GM15510 (cell line): ENCODE data around the gene ODAD2.

Experiments used
- POLR2A ChIP-seq: IDR thresholded peaks from 3 replicates; pipeline ENCODE4 v1.6.1; 2011; ENCODE audit warnings: borderline replicate concordance; ENCODE audit not compliant: insufficient read length; ENCODE audit errors: extremely low read depth

ODAD2 gene

DNA sequence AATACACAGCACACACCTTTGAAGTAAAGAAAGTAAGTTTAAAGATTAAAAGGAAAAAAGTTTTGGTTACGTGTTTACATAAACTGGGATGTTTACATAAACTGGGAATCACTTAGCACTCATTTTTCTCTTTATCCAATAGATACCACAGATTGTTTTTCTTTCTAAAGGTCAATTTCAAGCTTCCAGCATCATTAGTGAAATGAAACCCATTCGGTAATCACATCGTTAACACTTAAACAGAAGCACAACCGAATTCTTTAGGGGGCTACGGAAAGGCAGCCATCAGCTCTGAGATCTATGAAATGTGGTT, 1.1 kb downstream of the ODAD2 start:
- TF ChIP-seq POLR2A: no peak

DNA sequence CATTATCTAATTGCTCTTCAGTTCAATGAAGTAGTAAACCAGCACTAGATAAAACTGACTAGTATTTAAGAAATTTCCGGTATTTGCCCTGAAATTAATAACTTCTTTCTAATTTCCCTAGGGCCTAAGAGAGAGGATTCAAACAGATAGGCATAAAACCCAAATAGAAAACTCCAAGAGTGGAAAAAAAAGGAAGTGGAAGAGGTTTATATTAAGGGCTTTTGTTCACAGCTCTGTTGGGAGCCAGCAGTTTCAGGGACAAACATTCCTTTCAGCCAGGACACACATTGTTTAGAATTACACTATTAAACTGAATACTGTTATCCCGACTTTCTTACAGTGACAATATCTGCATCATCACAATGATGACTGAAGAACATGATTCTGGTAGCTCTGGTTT, 3.6 kb downstream of the ODAD2 start:
- no peak for TF ChIP-seq POLR2A

DNA sequence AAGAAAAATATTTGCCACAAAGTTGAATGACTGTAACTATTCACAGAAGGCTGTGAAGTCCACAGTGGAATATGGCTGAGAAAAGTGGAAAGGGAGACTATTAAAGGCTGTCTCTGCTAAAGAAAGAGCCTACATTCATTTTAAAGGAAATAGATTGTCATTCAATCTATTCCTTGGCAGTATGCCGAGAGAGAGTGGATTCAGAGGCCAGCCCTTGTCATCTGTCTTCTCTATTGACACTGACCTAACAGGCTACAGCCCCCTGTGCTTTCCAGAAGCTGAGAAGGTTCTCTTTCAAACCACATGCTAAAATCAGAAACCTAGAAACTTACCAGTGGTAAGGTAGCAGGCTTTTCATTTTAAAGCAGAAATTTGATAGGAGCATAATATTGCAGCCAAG, 12.1 kb downstream of the ODAD2 start:
- TF ChIP-seq POLR2A: no peak

DNA sequence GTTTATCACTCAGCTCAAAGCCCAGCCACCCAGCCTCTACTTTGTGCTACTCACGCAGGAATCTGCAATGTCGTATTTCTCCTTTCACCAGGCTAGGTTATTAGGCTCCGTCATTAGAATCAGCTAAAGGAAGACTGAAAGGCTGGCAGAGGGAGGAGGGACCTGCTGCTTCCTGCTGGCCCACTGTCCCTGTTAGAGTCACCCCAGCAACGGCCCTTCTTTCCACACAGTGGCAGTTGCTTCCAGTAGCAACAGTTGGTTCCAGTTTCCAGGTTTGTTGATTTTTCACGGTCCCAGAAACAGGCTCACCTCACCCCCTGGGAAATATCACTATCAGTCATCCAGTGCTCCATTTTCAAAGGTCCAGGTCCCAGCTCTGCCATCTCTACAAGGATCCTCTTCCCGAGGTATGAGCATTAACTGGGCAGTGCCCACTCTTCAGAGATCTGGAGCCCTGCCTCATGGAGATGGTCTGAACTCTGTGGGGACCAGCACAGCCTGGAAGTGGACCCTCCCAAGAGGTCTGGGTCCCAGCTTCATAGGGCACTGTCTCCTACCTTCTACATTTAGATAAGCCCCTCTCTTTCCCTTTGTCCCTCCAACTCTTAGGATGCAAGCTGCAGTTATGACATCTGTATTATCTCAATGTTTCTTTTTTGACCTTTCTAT, 15.9 kb downstream of the ODAD2 start:
- TF ChIP-seq POLR2A: no peak

DNA sequence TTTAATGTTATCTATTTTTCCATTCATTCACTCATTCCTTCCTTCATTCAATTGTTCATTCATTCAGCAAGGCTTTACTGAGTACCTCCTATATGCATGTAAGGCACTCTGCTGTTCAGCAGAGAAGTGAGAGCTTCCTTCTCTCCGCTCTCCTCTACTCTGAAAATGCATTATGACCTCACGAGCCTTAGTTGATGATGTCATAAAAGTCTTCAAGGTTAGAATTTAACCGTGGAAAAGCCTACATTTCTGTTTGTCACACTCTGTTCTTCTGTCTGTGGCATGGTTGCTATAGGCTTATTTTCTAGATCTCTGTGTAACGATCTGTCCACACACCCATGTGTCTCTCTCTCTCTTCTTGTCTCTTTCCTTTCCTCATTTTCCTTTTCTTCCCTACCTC, 17.1 kb downstream of the ODAD2 start:
- TF ChIP-seq POLR2A: no peak

DNA sequence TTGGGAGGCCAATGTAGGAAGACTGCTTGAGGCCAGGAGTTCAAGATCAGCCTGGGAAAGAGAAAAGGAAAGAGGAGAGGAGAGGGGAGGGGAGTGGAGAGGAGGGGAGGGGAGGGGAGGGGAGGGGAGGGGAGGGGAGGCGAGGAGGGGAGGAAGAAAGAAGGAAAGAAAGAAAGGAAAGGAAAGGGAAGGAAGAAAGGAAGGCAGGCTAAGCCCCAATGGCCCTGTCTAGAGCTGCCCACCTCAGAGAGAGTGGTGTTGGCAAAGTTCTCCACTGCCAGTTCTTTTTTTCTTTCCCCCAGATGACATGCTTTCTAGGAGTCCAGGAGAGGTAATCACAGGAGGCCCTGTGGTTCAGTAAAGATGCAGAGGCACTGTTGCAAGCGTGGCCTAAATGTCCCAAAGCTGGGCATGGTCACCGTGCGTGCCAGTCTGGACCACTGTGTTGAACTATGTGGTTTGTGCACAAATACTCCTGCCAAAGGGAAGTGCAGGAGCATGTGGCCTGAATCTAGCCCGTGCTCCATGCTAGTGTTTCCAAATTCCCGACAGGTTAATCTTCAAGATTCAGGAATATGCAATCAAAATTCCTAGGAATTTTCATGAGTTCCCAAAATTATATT, 39.7 kb downstream of the ODAD2 start:
- TF ChIP-seq POLR2A: no peak

DNA sequence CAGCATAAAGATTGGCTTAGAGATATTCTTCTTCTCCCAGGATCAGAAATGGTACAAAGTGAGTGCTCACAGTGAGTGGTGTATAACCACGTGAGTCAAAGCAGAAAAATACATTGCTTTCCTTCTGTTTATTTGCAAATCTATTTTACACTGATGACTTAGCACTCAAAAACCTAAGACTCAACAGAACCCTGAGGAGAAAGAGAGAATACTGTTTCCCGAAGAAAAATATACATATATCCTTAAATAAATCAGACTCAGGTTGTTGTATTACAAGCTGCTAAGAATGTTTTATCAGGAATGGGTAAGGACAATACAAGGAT, 48.7 kb downstream of the ODAD2 start:
- no peak for TF ChIP-seq POLR2A

DNA sequence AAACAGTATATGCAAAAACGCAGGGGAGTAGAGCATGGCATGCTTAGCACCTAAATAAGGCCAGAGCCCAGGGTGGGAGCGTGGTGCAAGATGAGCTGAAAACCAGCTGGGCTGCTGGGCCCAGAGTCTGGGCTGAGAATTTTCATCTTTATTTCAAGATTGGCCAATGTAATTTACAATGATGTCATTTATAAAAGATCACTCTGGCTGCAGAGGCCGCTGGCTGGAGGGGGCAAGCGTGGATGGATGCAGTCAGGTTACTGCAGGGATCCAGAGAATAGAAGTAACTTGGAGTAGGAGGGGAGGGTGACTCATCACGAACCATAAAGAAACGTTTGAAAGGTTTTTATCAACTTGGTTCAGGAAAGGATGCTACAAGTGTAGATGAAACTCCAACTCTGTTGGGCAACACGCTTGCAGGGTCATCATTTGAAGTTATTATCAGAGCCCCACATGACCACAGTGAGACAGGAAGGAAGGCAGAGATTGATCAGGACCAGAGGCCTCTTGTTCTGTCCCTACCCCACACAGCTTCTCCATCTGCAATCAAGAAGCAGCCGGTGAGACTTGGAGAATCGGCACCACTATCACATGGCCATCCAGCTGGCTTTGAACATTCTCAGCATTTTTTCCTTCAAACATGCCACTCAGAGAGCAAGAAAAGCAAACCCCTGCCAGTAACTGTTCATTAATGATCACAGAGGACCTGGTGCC, 49.2 kb downstream of the ODAD2 start:
- TF ChIP-seq POLR2A: no peak

DNA sequence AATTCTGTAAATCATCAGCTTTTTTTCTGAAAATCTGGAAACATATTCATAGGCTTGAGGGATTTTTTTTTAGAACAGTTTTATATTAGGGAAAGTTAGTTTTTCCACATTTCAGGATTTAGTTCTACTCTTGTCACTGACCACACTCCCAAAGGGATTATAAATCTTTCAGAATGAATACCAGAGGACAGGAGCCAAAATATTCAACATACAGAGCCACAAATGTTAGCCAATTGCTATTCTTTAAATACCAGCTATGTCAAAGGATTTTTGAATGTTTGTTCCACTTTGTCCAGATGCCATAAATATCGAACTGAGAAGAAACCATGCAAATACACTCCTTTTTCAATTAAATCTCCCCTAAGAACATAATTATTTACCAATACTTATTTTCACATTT, 50.7 kb downstream of the ODAD2 start:
- TF ChIP-seq POLR2A: no peak

DNA sequence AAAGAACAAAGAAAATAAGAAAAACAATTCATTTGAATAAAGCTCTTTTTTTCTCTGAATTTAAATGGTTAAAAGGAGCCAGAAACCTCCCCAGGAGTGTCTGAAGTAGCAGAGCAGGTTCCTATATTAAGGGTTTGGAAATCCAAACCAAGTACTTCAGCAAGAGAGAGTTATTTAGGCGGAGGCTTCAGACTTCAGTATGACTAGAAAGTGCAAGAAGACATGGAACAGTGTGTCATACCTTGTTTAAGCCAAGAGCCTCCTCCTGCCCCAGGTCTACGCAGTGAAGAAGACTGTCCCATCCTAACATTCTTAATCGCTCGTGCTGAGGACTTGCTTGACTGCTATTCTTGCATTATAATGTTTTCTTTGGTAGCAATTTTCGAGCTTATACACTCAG, 51.3 kb downstream of the ODAD2 start:
- no peak for TF ChIP-seq POLR2A

DNA sequence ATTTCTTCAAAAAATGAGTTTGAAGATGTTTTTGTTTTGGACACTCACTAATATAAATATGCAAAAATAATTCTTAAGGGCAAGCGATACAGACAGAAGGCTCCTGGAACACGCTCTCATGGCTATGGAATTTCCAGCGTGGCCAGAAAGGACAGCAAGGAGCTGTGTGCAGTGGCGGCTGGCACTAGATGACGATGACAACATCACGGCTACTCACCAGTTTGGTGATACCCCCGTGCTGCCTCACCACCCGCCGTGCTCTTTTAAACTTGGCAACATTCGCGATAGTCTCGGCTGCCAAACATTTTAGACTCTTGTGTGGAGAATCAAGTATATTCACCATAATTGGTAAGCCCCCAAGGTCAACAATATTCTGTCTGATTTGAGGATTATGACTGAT, 54.9 kb downstream of the ODAD2 start:
- TF ChIP-seq POLR2A: no peak

DNA sequence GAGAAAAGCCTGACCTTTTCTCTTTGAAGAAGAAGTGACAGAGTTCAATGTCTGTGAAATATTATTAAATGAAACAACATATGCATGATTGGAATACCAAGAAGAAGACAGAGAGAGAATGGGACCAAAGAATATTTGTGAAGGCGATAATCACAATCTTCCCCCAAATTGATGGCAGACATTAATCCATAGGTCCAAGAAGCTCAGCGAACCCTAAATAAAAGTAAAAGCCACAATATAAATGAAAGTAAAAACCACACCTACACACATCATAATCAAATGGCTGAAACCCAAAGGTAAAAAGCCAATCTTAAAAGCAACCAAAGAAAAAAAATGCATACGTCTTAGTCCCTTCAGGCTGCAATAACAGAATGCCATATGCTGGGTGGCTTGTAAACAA, 84.0 kb downstream of the ODAD2 start:
- TF ChIP-seq POLR2A: no peak

DNA sequence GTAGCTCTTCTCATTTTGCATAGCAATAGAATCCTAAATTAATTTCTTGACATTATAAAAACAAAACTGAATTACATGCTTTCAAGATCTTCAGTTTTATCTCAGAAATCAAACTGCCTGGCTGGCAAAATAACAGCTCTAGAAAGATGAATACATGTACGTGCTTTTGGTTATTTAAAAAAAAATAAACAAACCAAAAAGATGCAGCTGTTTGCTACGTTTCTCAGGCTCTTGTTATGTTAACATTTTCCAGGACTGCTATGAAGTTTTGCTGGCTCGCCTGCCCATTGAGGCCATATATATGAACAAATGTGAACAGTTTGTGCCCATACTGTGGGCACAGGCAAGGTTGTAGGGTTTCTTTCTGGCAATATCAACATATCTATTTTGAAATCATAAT, 86.6 kb downstream of the ODAD2 start:
- TF ChIP-seq POLR2A: no peak

DNA sequence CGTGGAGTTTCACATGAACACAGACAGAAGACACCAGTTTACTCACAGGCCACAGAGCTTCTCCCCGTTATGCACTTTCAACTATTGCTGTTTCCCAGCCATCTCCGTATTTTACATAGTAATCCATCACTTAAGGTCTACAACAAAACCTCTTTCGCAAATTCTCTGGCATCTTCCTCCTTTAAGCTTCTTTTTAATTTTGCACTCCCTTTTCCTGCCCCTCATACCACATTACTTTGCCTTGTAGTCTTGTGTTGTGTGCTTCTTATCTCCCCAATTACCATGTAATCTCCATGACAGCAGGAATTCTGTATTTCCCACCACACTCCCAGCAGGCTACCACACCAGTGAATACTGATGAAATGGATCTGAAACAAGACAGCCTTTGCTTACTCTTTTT, 87.3 kb downstream of the ODAD2 start:
- no peak for TF ChIP-seq POLR2A

DNA sequence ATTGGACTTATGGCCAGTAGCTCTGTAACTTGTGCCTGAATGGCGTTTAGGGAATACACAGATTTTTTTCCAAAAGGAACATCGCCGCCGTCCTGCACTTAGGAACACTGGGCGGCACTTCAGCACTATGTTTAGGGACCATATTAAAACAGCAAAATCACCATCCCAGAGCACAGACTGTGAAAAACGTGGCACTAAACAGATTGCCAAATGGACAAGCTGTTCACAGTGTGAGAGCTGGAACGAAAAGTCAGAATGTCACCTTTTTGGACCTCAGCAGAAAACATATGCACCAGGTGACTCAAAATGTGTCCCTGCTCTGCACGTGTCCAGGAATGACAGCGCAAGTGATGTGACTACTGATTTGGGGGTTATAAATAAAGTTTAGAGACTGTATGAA, 87.9 kb downstream of the ODAD2 start:
- no peak for TF ChIP-seq POLR2A

DNA sequence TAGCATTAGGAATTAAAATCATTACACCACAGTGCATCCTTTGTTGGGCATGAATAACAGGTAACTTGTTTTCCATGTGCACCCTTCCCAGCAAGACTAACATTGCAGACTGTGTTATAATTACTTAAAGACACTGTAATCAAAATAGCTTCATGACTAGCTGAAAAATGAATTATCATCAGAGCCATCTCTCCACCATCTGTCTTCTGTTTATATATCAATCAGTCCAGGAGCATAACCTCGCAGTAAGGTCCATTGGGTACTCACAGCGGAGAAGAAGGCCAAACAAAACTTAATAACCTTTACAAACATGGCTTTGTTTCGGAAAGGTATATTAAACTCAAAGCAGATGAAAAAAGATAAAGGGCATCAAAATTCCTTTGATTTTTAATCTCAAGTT, 90.6 kb downstream of the ODAD2 start:
- no peak for TF ChIP-seq POLR2A
